ENCODE results near the gene POU4F3.

The POU4F3 gene

DNA sequence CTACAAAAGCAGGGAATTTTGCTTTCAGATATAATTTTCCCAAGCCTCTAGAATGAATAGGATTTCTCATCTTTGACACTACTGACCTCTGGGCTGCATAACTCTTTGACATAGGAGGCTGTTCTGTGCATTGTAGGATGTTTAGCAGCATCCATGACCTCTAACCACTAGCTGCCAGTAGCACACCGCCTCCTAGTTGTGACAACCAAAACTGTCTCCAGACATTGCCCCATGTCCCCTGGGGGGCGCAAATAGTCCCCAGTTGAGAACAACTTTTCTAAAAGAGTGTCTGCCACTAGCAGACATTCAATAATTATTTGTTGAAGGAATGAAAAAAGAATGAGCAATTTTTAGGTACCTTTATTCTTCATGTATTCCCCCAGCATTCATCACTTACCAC, 51.8 kb downstream of the POU4F3 start:
- no peak for DNase-seq (ENCODE audit: low read depth in 2 of 2, low spot score in 1 of 2)

Measured in stimulated activated CD8-positive, alpha-beta memory T cell treated with anti-CD3 and anti-CD28 coated beads, Interleukin-4, amount 100 ng/mL, for 4 hours (primary cell).